GM21381 (cell line): ENCODE measurements around the gene MPPED2.
"Not testable (repeated sequence)": the region's sequence is repeated elsewhere in the genome, so short reads cannot be mapped to it uniquely, and the experiment has no call there.

ENCODE experiments used
- ATAC-seq: cut with Tn5 transposase; IDR thresholded peaks from one replicate; pipeline ENCODE4 v1.9.1; 2021; ENCODE audit warnings: mild to moderate bottlenecking, moderate library complexity; ENCODE audit not compliant: unreplicated experiment

The MPPED2 gene

GRCh38 chr11:30579415-30580175 is 6.6 kb downstream of the MPPED2 start:
- no peak for ATAC-seq

DNA sequence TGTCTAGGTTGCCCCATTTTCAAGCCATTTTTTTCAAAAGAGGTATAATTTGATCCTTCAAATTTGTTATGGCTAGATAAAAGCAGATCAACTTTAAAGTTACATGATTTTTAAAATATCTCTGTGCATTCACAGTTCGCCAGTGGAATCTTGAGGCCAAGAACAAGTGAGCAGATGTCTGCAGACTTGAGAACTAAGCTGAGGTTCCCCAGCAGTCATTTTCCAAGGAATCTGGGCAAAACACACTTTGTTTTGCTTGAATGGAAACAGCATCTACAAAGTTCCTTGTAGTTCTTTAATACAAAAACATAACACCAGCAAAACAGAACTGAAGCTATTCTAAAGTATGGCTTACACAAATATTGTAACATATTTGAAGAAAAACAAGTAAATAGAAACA is 7.7 kb downstream of the MPPED2 start:
- ATAC-seq = no peak

GRCh38 chr11:30573951-30574350 is 12.2 kb downstream of the MPPED2 start:
- no peak for ATAC-seq

DNA sequence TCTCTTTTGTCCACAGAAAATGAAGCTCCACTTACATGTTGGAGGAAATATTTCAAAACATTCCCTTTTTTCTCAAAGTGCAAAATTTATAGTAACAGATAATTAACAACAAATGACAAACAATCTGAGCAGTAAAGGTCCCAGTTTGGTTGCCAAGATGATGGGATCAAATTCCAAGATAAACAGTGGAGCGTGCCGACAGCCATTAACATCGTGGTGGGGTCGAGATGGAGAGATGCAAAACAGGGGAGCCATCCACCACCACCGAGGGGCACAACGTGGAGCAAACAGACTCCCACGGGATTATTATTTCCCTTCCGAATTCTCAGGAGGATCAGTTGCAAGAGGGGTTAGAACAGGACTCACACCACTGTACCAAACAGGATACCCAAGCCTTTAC is 17.2 kb downstream of the MPPED2 start:
- no peak for ATAC-seq

DNA sequence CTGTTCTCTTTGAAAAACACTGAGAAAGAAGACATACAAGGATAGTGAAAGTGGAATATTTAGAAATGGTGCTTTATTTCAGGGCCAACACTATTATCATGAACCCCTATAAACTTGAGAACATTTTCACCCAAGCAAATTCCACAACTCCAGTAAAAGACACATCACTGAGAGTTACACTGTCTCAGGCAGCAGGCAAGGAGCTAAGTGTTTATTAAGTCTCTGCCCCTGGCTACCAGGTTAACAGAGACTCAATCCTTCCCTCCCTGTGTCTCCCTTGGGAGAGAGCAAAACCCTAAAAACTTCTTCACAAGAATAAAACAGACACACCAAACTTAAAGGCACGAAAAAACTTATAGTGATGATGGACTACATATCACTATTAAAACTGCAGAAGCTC is 18.5 kb downstream of the MPPED2 start:
- no peak for ATAC-seq

DNA sequence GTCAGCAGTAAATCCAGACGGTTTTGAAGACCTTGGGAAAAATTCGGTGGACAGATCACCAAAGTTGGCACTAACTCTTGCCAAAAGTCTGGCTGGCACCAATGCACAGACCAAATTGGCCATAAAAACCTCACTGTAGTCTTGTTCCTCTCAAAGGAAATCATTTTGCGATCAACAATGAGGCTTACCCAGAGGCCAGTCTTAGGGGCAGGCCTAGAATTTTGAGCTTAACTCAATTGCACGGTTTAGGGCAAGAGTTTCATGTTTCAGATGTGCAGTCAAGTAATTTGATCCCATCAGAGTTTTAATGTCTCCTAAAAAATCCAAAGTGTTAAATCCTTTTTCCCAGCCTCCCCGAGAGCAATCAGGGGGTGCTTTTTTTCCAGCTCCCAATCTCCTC is 19.0 kb downstream of the MPPED2 start:
- no peak for ATAC-seq

DNA sequence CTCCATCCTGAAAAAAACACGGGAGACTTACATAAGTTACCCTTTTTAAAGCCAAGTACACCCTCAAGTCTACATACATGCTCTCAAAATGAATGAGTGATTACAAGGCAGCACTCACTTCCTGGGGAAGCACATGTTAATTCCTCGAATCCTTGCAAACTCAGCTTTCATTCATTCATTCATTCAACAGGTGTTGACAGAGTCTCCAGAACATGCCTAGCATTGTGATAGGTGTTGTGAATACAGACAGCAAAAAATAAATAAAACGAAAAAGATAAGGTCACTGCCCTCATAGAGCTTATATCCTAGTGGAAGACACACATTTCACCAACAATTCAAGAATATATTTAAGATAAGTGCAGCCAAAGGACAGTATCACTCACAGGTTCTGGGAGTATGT is 19.7 kb downstream of the MPPED2 start:
- no peak for ATAC-seq

- ATAC-seq = no peak
These were observed 21.1 kb downstream of the MPPED2 start for GRCh38 chr11:30565027-30565426.

DNA sequence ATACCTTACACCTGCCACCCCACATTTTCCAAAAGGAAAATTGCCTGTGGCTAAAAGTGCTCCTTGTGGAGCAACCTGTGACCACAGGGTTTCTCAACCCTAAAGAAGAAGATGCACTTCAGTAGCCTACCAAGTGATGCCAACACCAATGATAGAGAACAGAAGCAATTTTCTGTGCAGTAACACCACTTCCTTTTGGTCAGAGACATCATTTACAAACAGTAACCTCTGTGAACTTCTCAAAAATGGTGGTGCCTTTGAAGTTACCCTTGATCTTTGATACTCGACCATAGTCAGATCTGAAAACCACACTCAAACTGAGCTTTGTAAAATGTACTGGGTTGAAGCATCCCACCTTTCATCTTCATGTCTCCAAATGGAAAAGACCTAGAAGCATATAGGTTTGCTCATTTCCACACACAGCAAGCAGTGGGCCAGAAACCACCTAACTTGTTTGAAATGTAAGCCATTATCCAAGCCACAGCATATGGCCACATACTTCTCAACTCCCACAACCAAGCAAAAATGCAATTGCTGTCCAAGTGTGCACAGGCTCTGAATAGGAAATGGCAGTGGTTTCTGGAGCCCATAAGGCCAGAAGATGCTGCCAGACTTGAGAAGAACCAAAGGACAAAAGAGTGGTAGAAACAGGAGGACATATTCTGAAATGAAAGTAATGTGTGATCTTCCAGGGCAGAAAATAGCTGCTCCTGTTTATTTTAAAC is 24.3 kb downstream of the MPPED2 start:
- ATAC-seq = no peak

- ATAC-seq = no peak
These were observed 25.7 kb downstream of the MPPED2 start for GRCh38 chr11:30560206-30561106.

GRCh38 chr11:30559004-30559403 is 27.1 kb downstream of the MPPED2 start:
- ATAC-seq = no peak

DNA sequence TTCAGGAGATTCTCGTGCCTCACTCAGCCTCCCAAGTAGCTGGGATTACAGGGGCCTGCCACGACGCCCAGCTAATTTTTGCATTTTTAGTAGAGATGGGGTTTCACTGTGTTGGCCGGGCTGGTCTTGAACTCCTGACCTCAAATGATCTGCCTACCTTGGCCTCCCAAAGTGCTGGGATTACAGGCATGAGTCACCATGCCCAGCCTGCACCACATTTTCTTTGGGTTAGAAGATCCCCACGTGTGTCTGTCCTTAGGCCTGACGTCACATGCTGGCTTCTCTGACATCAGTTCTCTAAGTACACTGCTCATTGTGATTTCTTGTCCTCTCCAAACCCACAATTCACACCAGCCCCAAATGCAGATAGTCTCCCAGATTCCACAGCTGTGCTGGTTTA is 31.6 kb downstream of the MPPED2 start:
- ATAC-seq = not testable (repeated sequence)

DNA sequence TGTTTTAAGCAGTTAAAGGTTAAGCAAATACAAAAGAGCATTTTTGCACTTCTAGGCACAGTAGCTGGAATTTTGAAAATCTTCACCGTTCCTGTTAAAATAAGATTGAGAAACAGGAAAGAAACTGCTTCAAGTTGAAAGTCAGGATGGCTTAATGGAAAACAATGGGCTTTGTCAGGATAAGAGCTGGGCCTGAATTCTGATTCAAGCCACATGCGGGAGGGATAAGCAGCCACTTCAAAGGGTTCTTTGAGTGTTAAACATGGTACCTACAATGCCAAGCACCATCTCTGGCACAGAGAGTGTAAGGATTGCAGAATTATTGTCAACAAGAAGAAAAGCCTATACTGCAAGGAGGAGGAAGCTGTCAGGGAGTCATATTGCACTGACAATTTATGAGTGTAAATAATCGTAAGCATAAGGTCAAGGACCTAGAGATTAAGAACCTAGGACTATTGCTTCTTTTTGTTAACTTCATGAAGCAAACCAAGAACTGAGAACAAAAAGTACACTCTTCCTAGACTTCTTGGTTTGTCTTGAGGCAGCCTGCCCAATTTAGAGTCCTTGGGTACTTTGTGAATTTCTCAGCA is 32.5 kb downstream of the MPPED2 start:
- no peak for ATAC-seq

- ATAC-seq = no peak
These were observed 33.3 kb downstream of the MPPED2 start for GRCh38 chr11:30552839-30553238.

DNA sequence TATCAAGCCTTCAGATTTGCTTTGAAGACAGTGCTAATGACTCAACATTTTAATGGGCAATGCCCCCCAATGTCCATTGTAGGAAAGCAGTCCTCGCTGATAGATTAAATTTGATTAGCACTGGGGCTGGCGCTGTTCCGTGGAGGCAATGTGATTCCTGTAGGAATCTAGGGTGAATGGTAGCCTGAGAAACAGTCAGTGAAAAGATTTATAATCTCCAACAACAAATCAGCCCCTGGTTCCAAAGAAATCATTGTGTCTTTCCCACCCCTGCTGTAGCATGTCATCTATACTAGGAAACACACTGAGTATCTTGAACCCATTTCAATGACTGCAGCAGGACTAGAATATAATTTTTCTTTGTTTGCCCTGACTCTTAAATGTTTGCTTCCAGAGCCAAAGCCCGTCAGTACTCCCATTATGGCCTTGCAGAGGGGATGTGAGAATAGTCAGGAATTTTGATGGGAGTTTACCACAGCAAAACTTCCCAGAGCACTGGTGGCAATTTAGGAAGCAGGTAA is 36.1 kb downstream of the MPPED2 start:
- ATAC-seq = no peak

DNA sequence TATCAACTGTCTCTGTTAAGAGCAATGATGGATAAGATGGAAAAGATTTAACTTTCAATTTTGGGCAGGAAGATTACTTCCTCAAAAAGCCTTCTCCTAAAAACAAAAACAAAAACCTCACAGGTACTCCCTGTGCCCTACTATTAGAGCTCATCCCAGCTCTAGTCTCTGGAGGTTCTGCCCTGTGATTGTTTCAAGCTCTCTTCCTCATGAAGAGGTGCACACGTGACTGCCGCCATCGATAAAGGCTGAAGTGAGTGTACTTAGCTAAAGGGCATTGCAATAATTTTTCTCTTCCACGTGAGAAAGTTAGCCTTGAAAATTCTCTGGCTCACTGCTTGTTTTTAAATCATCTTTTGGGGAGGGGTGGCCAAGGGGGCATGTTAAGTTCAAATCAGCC is 36.6 kb downstream of the MPPED2 start:
- no peak for ATAC-seq

GRCh38 chr11:30546334-30546733 is 39.8 kb downstream of the MPPED2 start:
- no peak for ATAC-seq

DNA sequence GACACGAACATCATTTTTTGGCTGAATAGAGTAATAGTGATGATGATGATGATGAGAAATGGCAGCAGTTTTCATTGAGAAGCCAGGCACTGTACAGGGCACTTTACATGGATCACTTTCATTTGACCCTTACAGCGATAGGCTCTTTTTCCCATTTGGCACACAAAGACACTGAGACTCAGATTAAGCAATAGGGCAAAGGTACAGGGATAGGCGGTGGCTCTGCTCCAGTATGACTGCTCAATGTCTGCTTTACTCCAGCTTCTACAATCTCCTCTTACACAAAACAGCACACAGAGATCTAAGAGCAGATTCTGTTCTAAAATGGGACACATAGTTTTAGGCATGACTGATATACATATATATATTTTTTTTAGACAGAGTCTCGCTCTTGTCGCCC is 40.6 kb downstream of the MPPED2 start:
- ATAC-seq = no peak

DNA sequence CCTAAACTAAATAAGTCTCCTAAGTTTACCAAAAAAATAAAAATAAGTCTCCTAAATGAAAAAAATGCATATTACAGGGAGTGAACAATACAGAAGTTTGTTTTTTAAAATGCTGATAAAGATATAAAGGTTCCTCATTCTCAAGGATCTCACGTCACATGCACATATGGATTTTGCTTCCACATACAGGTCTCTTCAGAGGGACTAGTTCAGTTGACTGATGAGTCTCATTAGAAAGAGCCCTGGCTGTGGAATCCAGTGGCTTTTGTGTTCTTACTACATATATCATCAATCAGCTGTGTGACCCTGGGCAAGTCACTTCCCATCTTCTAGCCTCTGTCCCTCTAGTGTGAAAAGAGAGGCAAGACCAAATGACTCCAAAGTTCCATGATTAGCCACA is 43.1 kb downstream of the MPPED2 start:
- no peak for ATAC-seq

GRCh38 chr11:30540781-30541180 is 45.4 kb downstream of the MPPED2 start:
- ATAC-seq = no peak

DNA sequence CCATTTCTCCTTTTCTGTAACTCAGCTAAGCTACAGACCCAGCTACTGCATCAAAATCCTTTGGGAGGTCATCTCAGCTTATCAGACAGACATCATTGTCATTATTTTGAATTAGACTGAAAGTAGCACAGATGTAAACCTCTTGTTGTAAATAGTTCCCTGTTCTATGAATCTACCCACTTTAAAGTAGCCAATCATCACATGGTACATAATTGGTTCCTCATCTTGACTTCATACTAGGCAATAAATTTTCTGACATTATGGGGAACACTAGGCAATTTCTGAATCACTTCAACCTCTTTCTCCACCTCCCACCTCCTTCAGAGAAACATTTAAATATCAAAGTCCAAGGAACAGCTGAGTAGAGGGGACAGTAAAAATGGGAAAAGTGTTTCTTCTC is 47.9 kb downstream of the MPPED2 start:
- ATAC-seq = no peak
